ENCODE data around the gene TXN2.
A peak's percentile ranks its signal among the peaks of the same experiment; 100 is the strongest.
"Not testable (repeated sequence)": the region's sequence is repeated elsewhere in the genome, so short reads cannot be mapped to it uniquely, and the experiment has no call there.

Gene TXN2

GRCh38 chr22:36431977-36432376, 49.5 kb downstream of the TXN2 start:
- DNase-seq (ENCODE audit: low spot score), result no peak

- DNase-seq (ENCODE audit: low spot score), result no peak
These were observed 50.6 kb downstream of the TXN2 start for GRCh38 chr22:36430863-36431262.

- DNase-seq (ENCODE audit: low spot score), result not testable (repeated sequence)
These were observed 53.5 kb downstream of the TXN2 start for GRCh38 chr22:36427952-36428351.

GRCh38 chr22:36425977-36426523, 55.4 kb downstream of the TXN2 start:
- DNase-seq (ENCODE audit: low spot score), result no peak

- no peak for DNase-seq (ENCODE audit: low spot score)
These were observed 56.4 kb downstream of the TXN2 start for GRCh38 chr22:36424901-36425579.

GRCh38 chr22:36424466-36424865, 57.0 kb downstream of the TXN2 start:
- DNase-seq (ENCODE audit: low spot score), result not testable (repeated sequence)

GRCh38 chr22:36423461-36424404, 57.7 kb downstream of the TXN2 start:
- no peak for DNase-seq (ENCODE audit: low spot score)

- DNase-seq (ENCODE audit: low spot score), result no peak
These were observed 59.0 kb downstream of the TXN2 start for GRCh38 chr22:36422287-36423014.

- DNase-seq (ENCODE audit: low spot score), result no peak
These were observed 61.2 kb downstream of the TXN2 start for GRCh38 chr22:36419912-36420882.

GRCh38 chr22:36419177-36419911, 62.1 kb downstream of the TXN2 start:
- DNase-seq (ENCODE audit: low spot score), result peak; percentile 63

GRCh38 chr22:36417281-36417686, 64.2 kb downstream of the TXN2 start:
- DNase-seq (ENCODE audit: low spot score), result no peak

Data from Ammon's horn (tissue), 1 donor.